Fibroblast of skin of back (primary cell): ENCODE results near the gene NAPB.
A peak's percentile ranks its signal among the peaks of the same experiment; 100 is the strongest.

Experiments used
- DNase-seq: peaks from one replicate; pipeline ENCODE4 v3.0.0-alpha.2; 2013

Gene NAPB

GRCh38 chr20:23437126-23437899, 16.0 kb upstream of the NAPB start:
- no peak for DNase-seq

- DNase-seq, result no peak
These were observed 15.4 kb upstream of the NAPB start for GRCh38 chr20:23436681-23437080.

GRCh38 chr20:23435626-23436539, 14.6 kb upstream of the NAPB start:
- no peak for DNase-seq

- DNase-seq, result no peak
These were observed 13.4 kb upstream of the NAPB start for GRCh38 chr20:23434521-23435313.

GRCh38 chr20:23433628-23434027, 12.3 kb upstream of the NAPB start:
- no peak for DNase-seq

GRCh38 chr20:23425129-23425528, 3.8 kb upstream of the NAPB start:
- no peak for DNase-seq

- DNase-seq, result peak; percentile 84
These were observed 1.0 kb downstream of the NAPB start for GRCh38 chr20:23419995-23420901.

GRCh38 chr20:23419657-23419994, 1.7 kb downstream of the NAPB start:
- no peak for DNase-seq

GRCh38 chr20:23417861-23418260, 3.4 kb downstream of the NAPB start:
- no peak for DNase-seq

GRCh38 chr20:23415959-23416583, 5.2 kb downstream of the NAPB start:
- no peak for DNase-seq

- DNase-seq, result no peak
These were observed 5.7 kb downstream of the NAPB start for GRCh38 chr20:23415555-23415954.

GRCh38 chr20:23414526-23415188, 6.6 kb downstream of the NAPB start:
- DNase-seq, result no peak

- no peak for DNase-seq
These were observed 7.3 kb downstream of the NAPB start for GRCh38 chr20:23413862-23414422.

GRCh38 chr20:23412026-23412425, 9.3 kb downstream of the NAPB start:
- DNase-seq, result peak; percentile 58

- DNase-seq, result peak; percentile 55
These were observed 10.2 kb downstream of the NAPB start for GRCh38 chr20:23410916-23411695.

- DNase-seq, result no peak
These were observed 11.5 kb downstream of the NAPB start for GRCh38 chr20:23409800-23410199.

GRCh38 chr20:23408957-23409356, 12.3 kb downstream of the NAPB start:
- DNase-seq, result no peak

GRCh38 chr20:23407781-23408464, 13.4 kb downstream of the NAPB start:
- no peak for DNase-seq

- DNase-seq, result no peak
These were observed 14.4 kb downstream of the NAPB start for GRCh38 chr20:23406880-23407279.
